K562 (cell line): ENCODE measurements around the gene WDR3. TPM values are rescaled to one million over a fixed set of nuclear protein-coding genes. Genes with fewer than 3 reads are reported as not detected.

Source experiments
- ARID4B ChIP-seq: sonication (generic); formaldehyde crosslinking; IDR thresholded peaks from 2 replicates; pipeline ENCODE4 v1.8.0; 2022; ENCODE audit warnings: mild to moderate bottlenecking, missing genetic modification reagents
- MEF2D ChIP-seq: conservative IDR thresholded peaks from 2 replicates; pipeline ENCODE4 v1.6.1; 2016; ENCODE audit warnings: low read depth, missing genetic modification characterization, missing compliant biosample characterization
- NRF1 ChIP-seq, 2 experiments: fragments of 450-650 bp; IDR thresholded peaks in 1 of 2; conservative IDR thresholded peaks in 1 of 2; 2 replicates each; pipeline ENCODE4 v1.6.1; 2014; ENCODE audit warnings: mild to moderate bottlenecking in 2 of 2
- POLR3G ChIP-seq: IDR thresholded peaks from 2 replicates; pipeline ENCODE4 v1.6.1; 2011; ENCODE audit not compliant: insufficient read length, insufficient replicate concordance; ENCODE audit errors: extremely low read depth
- RBFOX2 ChIP-seq: fragments of 200-400 bp; formaldehyde crosslinking; IDR thresholded peaks from 2 replicates; pipeline ENCODE4 v1.6.1; 2017; ENCODE audit warnings: low read depth, mild to moderate bottlenecking, low read length, moderate library complexity
- WHSC1 ChIP-seq: IDR thresholded peaks from one replicate; pipeline ENCODE4 v1.6.1; 2012; ENCODE audit warnings: low read length, control low read depth, inconsistent platforms
- ZNF232 ChIP-seq: sonication (generic); formaldehyde crosslinking; IDR thresholded peaks from 2 replicates; pipeline ENCODE4 v1.8.0; 2022; ENCODE audit warnings: mild to moderate bottlenecking, missing genetic modification reagents
- ZNF592 ChIP-seq: fragments of 450-650 bp; IDR thresholded peaks from 2 replicates; pipeline ENCODE4 v1.6.1; 2017; ENCODE audit warnings: antibody characterized with exemption, mild to moderate bottlenecking
- polyA plus RNA-seq, 8 experiments: library from polyadenylated mRNA; depleted of rRNA in 4 of 8; stranded (reverse) in 5 of 8; unstranded in 3 of 8; fragments of >200 nt; fragmentation: Nextera tagmentation in 2 of 8; fragmentation: Illumina TruSeq in 1 of 8; extraction: Ambion mirVana in 2 of 8; extraction: Trizol in 1 of 8; gene quantifications; 2 replicates each; pipeline versions ENCODE4 v1.2.1 to v1.2.3, GENCODE V29; 2011 to 2014; ENCODE audit warnings: inconsistent platforms in 1 of 8, missing spikeins in 1 of 8
- total RNA-seq, 7 experiments: library from RNA; depleted of rRNA in 6 of 7; stranded (reverse); fragments of >200 nt in 6 of 7; fragmentation: Illumina TruSeq in 2 of 7; extraction: Trizol in 2 of 7; gene quantifications; 2 replicates each; pipeline versions ENCODE4 v1.2.1 to v1.2.3, GENCODE V29; 2011 to 2021; ENCODE audit warnings: low replicate concordance in 1 of 7
- TF ChIP-seq, protein P1 (sequence below), 2 experiments: IDR thresholded peaks; 2 replicates each; pipeline ENCODE4 v1.6.1; 2012; ENCODE audit warnings: improper control_type of control experiment in 2 of 2, low read depth in 2 of 2, low read length in 2 of 2, borderline replicate concordance in 1 of 2

The WDR3 gene
- total and polyA plus RNA-seq, 9 of the 15 experiments (the other 6 are each of a cell fraction or from before 2014, with no cell fraction given): 40.6 to 122 (median 76.5) TPM

GRCh38 chr1:117929343-117930172 lies at the start of gene WDR3, which contains the start of gene GDAP2 (continued):
- no peak for TF ChIP-seq MEF2D (tag)
- TF ChIP-seq ZNF592: no peak
- TF ChIP-seq ZNF232: no peak
- TF ChIP-seq WHSC1: no peak
- TF ChIP-seq POLR3G: no peak
- TF ChIP-seq RBFOX2: peak; percentile 88
- TF ChIP-seq NRF1 (conservative IDR thresholded peaks at IDR 0.05 in 1 of 2, IDR thresholded peaks at IDR 0.05 in 1 of 2): peak; percentile 70 to 72
- peak; percentile 97 for TF ChIP-seq ARID4B (CRISPR knock-in tag)
- TF ChIP-seq, protein P1, sequence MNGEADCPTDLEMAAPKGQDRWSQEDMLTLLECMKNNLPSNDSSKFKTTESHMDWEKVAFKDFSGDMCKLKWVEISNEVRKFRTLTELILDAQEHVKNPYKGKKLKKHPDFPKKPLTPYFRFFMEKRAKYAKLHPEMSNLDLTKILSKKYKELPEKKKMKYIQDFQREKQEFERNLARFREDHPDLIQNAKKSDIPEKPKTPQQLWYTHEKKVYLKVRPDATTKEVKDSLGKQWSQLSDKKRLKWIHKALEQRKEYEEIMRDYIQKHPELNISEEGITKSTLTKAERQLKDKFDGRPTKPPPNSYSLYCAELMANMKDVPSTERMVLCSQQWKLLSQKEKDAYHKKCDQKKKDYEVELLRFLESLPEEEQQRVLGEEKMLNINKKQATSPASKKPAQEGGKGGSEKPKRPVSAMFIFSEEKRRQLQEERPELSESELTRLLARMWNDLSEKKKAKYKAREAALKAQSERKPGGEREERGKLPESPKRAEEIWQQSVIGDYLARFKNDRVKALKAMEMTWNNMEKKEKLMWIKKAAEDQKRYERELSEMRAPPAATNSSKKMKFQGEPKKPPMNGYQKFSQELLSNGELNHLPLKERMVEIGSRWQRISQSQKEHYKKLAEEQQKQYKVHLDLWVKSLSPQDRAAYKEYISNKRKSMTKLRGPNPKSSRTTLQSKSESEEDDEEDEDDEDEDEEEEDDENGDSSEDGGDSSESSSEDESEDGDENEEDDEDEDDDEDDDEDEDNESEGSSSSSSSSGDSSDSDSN (IDR thresholded peaks at IDR 0.05; ENCODE audit: borderline replicate concordance in 1 of 2, low read depth in 2 of 2, low read length in 2 of 2): peak; percentile 15 to 51; a peak in 2 of 4 replicates
